Measurements from ENCODE around the gene SLC1A2.
A peak's percentile ranks its signal among the peaks of the same experiment; 100 is the strongest.

Gene SLC1A2

DNA sequence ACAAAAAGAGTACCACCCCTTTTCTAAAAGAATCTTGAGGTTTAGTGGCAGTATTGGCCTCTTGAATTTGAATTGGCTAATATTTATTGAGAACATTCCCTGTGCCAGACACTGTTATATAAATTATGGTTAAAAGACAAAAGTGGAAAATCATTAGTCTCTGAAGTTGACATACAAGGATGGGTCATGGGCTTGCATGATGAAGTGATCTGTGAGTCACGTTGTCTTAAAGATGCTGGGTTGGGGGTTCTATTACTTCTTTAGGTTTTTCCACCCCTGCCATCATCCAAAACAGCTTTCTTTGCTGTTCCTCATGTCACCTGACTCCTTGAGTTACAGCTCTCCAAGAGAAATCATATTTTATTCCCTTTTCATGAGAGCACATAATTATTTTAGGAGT is 195.4 kb downstream of the SLC1A2 start:
- no peak for DNase-seq (ENCODE audit: low spot score)

DNA sequence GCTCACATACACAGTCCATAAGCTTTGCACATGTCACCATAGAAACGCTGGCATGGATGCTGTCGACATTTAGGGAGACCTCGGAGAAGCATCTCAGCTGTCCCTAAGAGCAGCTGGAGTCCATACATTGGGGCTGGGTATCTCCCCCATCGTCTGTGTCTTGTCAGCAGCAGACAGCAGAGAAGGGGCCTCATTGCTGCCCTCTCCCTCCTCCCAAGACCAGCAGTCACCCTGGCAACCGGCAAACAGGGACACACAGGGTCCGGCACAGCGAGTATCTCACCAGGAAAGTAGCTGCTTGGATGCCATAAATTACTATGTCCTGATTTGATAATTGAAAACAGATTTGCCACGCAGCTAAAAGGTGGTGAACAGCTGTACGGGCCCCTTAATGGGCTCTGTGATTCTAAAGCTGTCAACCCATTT is 196.0 kb downstream of the SLC1A2 start:
- DNase-seq (ENCODE audit: low spot score), result no peak

DNA sequence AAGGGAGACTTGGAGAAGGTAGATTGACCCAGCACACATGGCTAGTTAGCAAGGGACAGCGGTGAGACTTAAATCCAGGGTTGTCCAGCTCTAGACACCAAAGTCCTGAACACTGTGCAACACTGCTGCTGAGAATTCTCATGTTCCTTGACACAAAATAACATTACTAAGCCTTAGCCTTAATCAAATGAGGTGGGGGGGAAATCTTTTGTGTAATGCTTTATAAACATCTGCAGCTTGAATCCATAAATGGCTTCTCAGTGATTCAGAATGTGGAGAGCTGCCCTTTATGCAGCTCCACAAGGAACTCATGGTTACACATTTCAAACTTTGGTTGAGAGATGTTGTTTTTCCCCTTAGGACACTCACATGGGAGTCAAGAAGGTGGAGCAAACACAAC is 200.4 kb downstream of the SLC1A2 start:
- DNase-seq (ENCODE audit: low spot score), result no peak

DNA sequence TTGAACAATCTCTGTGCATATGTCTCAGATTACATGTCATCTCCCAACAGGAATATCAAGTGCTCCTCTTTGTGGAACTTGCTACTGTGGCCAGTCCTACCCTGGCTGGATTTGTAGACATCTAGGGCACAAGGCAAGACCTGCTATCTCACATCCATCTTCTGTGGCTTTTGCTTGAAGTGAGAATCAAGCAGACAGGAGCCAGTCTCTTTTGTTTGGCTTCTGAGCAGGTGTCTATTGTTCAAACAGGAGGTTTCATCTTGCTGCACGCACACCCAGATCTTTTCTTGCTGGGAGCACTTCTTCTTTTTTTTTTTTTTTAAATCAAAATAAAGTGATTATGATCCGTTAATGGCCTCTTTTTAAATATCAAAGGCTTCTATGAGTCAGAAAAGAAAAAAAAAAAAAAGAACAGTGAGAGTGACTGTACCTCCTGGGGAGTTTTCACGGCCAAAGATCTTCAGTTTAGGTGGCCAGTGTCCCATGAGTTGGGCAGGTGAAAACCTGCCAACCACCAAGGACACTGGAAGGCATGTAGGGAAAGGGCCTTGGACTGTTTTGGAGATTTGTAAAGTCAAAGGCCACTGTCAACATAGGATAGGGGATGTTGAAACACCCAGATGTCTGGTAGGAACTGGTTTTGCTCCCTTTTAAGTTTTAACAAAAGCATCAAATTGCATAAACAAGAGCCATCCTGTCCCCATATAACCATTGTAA is 202.2 kb downstream of the SLC1A2 start:
- DNase-seq (ENCODE audit: low spot score), result no peak

DNA sequence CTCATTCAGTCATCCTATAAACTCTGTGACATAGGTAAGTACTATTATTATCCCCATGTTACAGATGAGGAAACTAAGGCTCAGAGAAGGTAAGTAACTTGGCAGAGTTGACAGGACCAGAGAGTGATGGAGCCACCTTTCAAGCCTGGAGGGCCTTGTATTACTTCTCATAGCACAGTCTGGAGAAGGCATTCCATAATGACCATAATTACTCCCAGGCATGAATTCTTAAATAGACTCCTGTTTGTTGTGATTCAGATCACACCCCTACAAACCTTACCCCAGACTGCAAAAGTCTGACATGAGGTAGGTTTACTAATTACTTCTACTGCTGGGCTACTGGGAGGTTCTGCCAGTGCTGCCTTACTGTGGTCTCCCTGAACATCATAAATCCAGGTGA is 203.4 kb downstream of the SLC1A2 start:
- DNase-seq (ENCODE audit: low spot score), result no peak

DNA sequence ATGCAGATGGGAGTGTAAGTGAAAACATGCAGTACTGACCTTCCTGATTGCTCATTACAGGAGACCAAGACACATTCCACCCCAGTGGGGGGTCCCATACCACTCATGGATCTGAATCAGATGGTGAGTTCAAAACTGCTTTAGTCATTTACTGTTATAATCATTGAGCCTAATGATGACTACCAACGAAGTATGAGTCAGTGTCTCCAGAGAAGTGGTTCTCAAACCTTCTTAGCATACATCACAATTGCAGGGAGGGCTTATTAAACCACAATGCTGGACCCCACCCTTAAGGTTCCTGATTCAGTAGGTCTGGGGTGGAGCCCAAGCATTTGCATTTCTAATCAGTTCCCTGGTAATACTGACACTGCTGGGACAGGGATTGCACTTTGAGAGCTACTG is 204.6 kb downstream of the SLC1A2 start:
- DNase-seq (ENCODE audit: low spot score), result peak; percentile 24

DNA sequence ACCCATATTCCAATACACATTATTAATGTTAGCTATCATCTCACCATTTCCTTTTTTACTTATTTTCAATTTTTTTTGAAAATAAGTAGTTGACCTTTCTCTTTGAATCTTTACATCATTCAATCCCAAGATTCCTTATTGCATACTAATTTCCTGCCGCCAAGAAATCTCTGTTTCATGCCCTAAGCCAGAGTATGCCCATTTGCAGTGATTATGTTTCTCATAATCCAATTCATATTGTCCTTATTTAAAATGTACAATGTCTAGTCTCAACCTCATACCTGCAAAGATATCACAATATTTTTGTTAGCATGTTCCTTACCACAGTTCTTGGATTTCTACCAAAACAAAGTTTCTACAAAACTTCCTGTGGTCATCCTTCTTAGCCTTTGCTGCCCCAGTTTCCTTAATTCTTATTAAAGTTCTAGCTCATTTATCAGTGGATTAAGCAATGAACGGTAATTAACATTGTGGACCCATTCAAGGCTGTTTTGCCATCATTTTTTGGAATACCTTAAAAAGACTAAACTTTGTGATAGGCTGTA is 205.1 kb downstream of the SLC1A2 start:
- no peak for DNase-seq (ENCODE audit: low spot score)

DNA sequence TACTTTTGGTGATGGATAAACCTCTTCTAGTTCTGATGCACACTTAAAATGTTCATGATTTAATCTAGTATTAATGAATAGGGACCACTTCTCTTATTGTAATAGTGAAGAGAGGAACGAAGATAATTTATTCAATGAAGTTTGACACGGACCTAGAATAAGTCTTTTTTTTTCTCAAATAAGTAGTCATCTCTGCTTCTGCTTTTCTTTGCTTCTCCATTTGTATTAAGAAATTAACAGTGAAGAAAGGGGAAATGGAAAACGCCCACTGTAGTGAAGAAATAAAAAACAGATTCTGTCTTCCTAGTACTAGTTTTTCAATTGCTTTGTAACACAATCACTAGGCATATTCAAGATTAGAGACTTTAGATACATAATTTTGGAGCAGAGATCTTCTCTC is 207.4 kb downstream of the SLC1A2 start:
- no peak for DNase-seq (ENCODE audit: low spot score)

DNA sequence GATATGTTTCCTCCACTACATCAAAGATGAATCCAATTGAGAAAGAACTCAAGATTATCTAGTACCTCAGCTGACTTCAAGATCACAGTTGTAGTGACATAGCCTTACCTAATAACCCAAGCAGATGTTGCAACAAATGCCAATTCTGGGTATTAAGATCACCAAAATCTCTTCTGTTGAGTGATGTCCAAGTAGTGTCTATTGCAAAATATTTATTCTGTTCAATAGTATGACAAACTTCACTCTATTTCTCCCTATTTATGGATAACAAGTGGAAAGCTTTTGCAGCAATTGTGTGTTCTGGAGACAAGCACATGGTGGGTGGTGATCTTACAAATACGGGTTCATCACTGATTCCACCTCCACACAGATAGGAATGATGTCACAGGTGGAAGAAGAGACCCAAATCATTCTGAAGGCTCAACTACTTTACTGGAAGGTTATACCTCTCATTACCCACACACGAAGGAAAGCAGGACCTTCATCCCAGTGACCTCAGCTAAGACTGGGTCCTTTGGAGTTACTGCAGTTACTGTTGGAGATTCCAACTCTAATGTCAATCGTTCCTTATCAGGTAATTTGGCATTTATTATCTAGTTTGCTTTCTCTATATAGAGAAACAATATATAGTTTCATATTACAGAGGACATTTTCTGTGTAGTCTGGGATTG is 208.3 kb downstream of the SLC1A2 start:
- DNase-seq (ENCODE audit: low spot score), result no peak

DNA sequence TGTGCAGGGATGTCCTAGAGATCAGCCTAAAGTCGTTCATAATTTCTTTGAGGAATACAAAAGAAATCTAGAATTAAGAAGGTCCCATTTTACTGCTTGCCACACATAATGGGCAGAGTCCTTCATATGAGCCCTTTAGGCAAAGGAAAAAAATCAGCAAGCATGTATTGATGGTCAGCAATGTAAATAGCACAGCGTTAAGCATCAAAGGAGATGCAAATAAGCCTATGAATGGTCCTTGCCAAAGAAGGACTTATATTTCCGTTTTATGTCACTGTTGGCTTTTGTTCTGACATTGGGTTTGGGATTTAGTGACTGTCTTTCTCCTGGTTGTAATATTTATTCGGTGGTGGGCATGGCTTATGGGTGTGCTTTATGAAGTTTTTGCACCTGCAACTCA is 210.6 kb downstream of the SLC1A2 start:
- no peak for DNase-seq (ENCODE audit: low spot score)

DNA sequence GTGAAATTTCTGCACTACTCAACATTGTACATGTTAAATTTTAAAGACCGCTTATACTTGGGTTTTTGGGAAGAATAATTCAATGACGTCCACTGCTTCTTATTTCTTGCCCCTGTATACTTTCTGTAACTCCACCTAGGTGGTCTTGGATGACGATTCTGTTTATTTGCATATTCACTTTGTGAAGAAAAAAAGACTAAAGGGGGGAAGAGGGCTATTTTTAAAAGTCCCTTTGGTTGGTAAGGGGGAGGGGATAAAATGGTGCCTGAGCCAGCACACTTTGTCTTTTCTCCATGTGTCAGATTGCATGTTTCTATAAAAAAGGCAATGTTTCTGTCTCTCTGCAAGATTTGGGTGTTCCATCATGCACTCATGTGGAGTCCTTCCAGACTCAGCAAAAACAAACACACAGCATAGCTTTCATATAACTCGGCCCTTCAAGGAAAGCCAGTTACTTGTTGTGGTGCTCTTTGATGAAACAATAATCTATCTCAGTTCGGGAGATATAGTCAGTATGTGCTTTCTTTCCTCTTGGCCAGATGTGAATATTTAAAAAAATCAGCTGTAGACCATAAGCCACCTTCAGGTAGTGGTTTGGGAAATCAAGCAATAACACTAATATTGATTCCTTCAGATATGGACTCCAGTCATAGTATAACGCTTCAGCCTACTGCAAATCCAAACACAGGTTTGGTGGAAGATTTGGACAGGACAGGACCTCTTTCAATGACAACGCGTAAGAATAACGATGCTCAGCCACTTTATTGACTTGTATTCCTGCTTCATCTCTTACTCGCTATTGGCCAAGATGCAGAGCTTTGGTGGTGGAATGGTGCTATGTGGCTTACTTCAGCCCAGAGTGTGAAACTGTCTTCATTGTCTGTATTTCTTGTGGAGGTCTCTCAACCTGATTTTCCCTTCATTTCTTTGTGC is 211.6 kb downstream of the SLC1A2 start:
- DNase-seq (ENCODE audit: low spot score), result no peak

DNA sequence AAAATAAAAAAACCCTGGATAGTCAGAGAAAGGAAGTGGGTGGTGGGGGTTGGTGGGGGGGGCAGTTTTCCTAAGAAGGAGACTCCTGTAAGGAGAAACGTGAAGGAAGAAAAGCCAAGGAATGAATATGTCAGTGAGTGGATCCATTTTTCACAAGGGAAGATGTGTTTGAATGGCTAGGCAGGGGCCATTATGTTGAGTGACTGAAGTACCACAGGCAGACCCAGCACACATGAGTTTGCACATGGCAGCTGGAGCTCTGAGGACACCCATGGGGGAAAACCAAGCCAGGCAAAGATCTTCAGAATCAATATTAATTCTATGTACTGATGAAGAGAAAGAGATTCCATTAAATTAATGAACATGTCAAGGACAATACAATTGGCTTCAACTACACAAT is 212.7 kb downstream of the SLC1A2 start:
- DNase-seq (ENCODE audit: low spot score), result no peak

DNA sequence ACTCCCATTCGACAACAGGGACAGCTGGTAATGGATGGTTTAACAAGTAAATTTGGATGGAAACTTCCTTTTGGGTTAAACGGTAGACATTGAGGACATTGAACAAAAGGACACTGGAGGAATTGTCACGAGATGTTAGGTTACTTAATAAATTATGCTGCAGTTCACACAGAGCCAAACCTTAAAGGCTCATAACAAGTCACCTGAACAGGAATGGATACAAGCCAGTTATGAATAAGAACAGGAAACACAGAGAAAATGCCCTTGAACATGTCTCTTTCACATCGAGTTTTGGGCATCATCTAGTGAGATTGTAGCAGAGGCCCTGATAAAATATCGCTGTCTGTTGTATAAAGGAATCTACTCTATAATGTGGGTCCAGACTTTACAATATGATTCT is 214.7 kb downstream of the SLC1A2 start:
- no peak for DNase-seq (ENCODE audit: low spot score)
